ENCODE measurements around the gene HSBP1. TPM values are rescaled to one million over a fixed set of nuclear protein-coding genes. Genes with fewer than 3 reads are reported as not detected.

HSBP1 gene
- total and polyA plus RNA-seq, 2 of the 8 experiments (the other 6 are each of a cell fraction or from before 2014, with no cell fraction given): 78.4 to 219 TPM

GRCh38 chr16:83818276-83818675 lies 10.5 kb downstream of the HSBP1 start (continued):
- no peak for TF ChIP-seq YY1 (IDR thresholded peaks at IDR 0.05; ENCODE audit: low read depth, low read length)
- TF ChIP-seq BCL11A (IDR thresholded peaks at IDR 0.05; ENCODE audit: low read depth in 2 of 2, low read length in 2 of 2): no peak
- TF ChIP-seq ATF2 (IDR thresholded peaks at IDR 0.05; ENCODE audit: low read length): no peak

All from H1 (cell line).